Progenitor cell of endocrine pancreas (in vitro differentiated cells): ENCODE data around the gene EPC2. TPM values are rescaled to one million over a fixed set of nuclear protein-coding genes. Genes with fewer than 3 reads are reported as not detected.

Experiments used
- DNase-seq: peaks from one replicate; pipeline ENCODE4 v3.0.0; 2021; ENCODE audit warnings: low spot score; ENCODE audit not compliant: unreplicated experiment
- H3K27ac Mint-ChIP-seq: 2 replicates; pipeline ENCODE4 v1.8.0; 2021; ENCODE audit warnings: mild to moderate bottlenecking, moderate library complexity, mixed read lengths
- H3K27me3 Mint-ChIP-seq: 2 replicates; pipeline ENCODE4 v1.8.0; 2021; ENCODE audit warnings: mixed read lengths
- H3K36me3 Mint-ChIP-seq: 2 replicates; pipeline ENCODE4 v1.8.0; 2022; ENCODE audit warnings: mixed read lengths; ENCODE audit not compliant: insufficient read depth
- H3K4me1 Mint-ChIP-seq: 2 replicates; pipeline ENCODE4 v1.8.0; 2021; ENCODE audit warnings: low read depth, mixed read lengths
- H3K4me3 Mint-ChIP-seq: 2 replicates; pipeline ENCODE4 v1.8.0; 2021; ENCODE audit warnings: low read depth, mild to moderate bottlenecking, moderate library complexity, mixed read lengths
- H3K9me3 Mint-ChIP-seq: 2 replicates; pipeline ENCODE4 v1.8.0; 2021; ENCODE audit warnings: low read depth, mixed read lengths
- CTCF ChIP-seq: fragments of 200-600 bp; sonication (generic); IDR thresholded peaks from one replicate; pipeline ENCODE4 v1.5.0; 2021; ENCODE audit warnings: antibody characterized with exemption, mild to moderate bottlenecking; ENCODE audit not compliant: unreplicated experiment
- total RNA-seq: library from RNA; stranded (reverse); gene quantifications from 2 replicates; pipeline ENCODE4 v1.2.1, GENCODE V29; 2021

The EPC2 gene
- total RNA-seq, 1 donor from 2014 or later = 53.1 TPM

- no peak for TF ChIP-seq CTCF
- H3K9me3 Mint-ChIP-seq = peaks cover 16% of the 10 kb centered on the region
- peaks cover 9% of the 10 kb centered on the region for H3K4me1 Mint-ChIP-seq
- no peak for DNase-seq
- no peaks in the 10 kb centered on the region for H3K27me3 Mint-ChIP-seq
- H3K4me3 Mint-ChIP-seq = no peak overlapping the region
- peaks cover 18% of the 10 kb centered on the region for H3K36me3 Mint-ChIP-seq
- H3K27ac Mint-ChIP-seq = no peak overlapping the region
Measured at GRCh38 chr2:148726228-148726627, 81.7 kb downstream of the EPC2 start.

- H3K36me3 Mint-ChIP-seq = peaks cover 18% of the 10 kb centered on the region
- no peak for DNase-seq
- no peaks in the 10 kb centered on the region for H3K4me1 Mint-ChIP-seq
- no peaks in the 10 kb centered on the region for H3K27me3 Mint-ChIP-seq
- no peak for TF ChIP-seq CTCF
- H3K27ac Mint-ChIP-seq = no peak overlapping the region
- peaks cover 16% of the 10 kb centered on the region for H3K9me3 Mint-ChIP-seq
- H3K4me3 Mint-ChIP-seq = no peak overlapping the region
Measured at GRCh38 chr2:148730085-148730484, 85.5 kb downstream of the EPC2 start.

GRCh38 chr2:148737742-148738141 is 93.2 kb downstream of the EPC2 start:
- H3K4me1 Mint-ChIP-seq = peaks cover 18% of the 10 kb centered on the region
- no peak overlapping the region for H3K4me3 Mint-ChIP-seq
- no peaks in the 10 kb centered on the region for H3K36me3 Mint-ChIP-seq
- H3K27me3 Mint-ChIP-seq = no peaks in the 10 kb centered on the region
- no peak for TF ChIP-seq CTCF
- no peak for DNase-seq
- H3K9me3 Mint-ChIP-seq = no peaks in the 10 kb centered on the region
- no peak overlapping the region for H3K27ac Mint-ChIP-seq

GRCh38 chr2:148739454-148740105 is 95.0 kb downstream of the EPC2 start:
- Mint-ChIP-seq H3K36me3 (no peaks in the 10 kb centered on the region), H3K27ac (no peak overlapping the region), H3K4me1 (peaks cover 20% of the 10 kb centered on the region), H3K4me3 (no peak overlapping the region), H3K27me3 (no peaks in the 10 kb centered on the region), H3K9me3 (no peaks in the 10 kb centered on the region)
- no peak for DNase-seq
- no peak for TF ChIP-seq CTCF

- Mint-ChIP-seq H3K9me3 (peaks cover 5% of the 10 kb centered on the region), H3K4me3 (no peak overlapping the region), H3K27ac (no peak overlapping the region), H3K27me3 (no peaks in the 10 kb centered on the region), H3K4me1 (peaks cover 40% of the 10 kb centered on the region), H3K36me3 (peaks cover 11% of the 10 kb centered on the region)
- TF ChIP-seq CTCF = no peak
- no peak for DNase-seq
Measured at GRCh38 chr2:148742373-148742772, 97.8 kb downstream of the EPC2 start.
